Measurements from ENCODE around the gene CCDC157.

CCDC157 gene

DNA sequence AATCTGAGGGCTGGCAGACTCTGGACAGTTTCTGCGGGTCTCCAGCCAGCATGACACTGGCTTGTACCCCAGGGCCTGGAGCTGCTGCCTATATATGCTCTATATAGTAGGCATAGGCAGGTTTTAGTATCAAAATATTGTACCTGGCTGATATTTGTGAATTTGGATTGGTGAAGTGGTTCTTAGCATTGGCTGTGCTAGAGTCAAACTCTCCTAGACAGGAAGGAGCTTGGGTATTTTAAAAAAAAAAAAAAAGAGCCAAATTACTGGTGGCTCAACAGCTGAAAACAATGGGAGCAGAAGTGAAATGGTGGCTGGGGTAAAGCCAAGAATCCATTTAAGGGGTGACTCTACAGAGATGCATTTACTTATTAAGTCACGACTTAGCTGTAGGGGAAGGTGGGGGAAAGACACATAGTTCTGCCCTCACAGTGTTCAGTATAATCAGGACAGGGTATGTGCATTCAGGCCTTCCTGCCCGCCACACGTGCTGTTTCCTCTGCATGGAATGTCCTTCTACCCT, 57.8 kb downstream of the CCDC157 start:
- TF ChIP-seq, protein P1, sequence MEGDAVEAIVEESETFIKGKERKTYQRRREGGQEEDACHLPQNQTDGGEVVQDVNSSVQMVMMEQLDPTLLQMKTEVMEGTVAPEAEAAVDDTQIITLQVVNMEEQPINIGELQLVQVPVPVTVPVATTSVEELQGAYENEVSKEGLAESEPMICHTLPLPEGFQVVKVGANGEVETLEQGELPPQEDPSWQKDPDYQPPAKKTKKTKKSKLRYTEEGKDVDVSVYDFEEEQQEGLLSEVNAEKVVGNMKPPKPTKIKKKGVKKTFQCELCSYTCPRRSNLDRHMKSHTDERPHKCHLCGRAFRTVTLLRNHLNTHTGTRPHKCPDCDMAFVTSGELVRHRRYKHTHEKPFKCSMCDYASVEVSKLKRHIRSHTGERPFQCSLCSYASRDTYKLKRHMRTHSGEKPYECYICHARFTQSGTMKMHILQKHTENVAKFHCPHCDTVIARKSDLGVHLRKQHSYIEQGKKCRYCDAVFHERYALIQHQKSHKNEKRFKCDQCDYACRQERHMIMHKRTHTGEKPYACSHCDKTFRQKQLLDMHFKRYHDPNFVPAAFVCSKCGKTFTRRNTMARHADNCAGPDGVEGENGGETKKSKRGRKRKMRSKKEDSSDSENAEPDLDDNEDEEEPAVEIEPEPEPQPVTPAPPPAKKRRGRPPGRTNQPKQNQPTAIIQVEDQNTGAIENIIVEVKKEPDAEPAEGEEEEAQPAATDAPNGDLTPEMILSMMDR (conservative IDR thresholded peaks at IDR 0.05; ENCODE audit: low read depth, low read length): no peak
- no peak for DNase-seq (ENCODE audit: low read depth)
- no peak overlapping the region for H3K4me3 ChIP-seq (ENCODE audit: low read length)

DNA sequence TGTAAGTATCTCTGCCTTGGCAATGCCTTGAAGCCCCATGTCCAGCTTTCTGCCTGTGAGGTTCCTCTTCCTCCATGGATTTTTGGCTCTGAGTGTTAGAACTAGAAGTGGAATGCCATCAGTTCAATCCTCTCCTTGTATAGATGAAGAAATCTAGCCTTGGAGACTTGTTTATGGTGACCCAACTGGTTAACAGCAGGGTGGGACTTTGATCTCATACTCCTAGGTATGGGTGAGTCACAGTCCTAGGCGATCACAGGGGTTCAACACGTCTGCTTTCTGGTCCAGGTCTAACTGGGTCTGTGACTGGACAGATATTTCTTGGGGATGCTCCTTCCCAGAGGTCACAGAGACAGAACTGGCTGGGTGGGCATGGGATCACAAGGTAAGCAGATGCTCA, 59.6 kb downstream of the CCDC157 start:
- DNase-seq (ENCODE audit: low read depth): no peak
- TF ChIP-seq, protein P1 (conservative IDR thresholded peaks at IDR 0.05; ENCODE audit: low read depth, low read length): no peak
- H3K4me3 ChIP-seq (ENCODE audit: low read length): no peak overlapping the region

DNA sequence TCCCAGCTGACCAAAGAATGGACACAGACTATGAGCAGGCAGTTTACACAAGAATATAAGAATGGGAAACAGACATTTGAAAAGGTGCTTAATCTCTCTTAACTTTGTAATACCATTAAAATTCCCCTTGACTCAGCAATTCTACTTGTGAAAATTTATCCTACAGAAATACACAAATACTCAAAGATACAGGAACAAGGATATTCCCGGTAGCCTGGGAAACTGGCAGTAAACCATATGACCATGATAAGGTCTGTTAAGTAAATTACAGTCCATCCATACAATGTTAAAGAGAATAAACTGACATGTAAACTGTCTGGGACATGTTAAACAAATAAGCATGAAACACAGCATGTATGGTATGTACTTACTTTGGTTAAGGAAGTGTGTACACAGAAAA, 60.0 kb downstream of the CCDC157 start:
- DNase-seq (ENCODE audit: low read depth): no peak
- TF ChIP-seq, protein P1 (conservative IDR thresholded peaks at IDR 0.05; ENCODE audit: low read depth, low read length): no peak
- no peak overlapping the region for H3K4me3 ChIP-seq (ENCODE audit: low read length)

DNA sequence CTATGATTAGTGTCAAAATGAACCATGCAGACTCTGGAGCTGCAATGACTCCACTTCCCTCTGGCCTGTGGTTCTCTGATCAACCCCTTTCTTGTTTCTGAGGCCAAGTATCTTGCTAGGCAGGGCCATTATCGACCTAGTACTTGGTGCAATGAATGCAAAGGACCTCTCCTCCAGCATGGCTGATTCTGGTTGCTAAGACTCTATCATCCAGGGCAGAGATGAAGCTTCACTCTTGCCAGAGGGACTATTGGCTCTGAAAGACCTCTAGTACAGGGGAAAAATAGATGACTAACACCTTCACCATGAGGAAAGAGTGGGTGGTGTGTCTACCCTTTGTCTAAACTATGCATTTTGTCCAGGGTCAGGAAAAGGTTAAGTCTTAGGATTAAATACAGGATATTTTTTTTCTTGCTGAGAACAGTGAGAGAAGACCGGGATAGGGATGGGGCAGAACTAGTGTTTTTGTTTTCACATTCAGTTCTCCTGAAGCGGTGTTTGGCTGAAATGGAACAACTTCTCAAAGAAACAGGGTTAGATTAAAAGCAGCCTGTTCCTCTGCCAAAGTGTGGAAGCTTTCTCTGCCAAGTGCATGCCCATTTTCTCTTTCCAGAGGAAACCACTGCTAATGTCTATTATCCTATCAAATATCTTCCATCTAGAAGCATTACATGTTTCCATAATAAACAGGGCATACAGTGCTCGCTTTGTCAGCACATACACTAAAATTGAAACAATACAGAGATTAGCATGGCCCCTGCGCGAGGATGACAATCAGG, 63.7 kb downstream of the CCDC157 start:
- H3K4me3 ChIP-seq (ENCODE audit: low read length): no peak overlapping the region
- DNase-seq (ENCODE audit: low read depth): peak; percentile 90

DNA sequence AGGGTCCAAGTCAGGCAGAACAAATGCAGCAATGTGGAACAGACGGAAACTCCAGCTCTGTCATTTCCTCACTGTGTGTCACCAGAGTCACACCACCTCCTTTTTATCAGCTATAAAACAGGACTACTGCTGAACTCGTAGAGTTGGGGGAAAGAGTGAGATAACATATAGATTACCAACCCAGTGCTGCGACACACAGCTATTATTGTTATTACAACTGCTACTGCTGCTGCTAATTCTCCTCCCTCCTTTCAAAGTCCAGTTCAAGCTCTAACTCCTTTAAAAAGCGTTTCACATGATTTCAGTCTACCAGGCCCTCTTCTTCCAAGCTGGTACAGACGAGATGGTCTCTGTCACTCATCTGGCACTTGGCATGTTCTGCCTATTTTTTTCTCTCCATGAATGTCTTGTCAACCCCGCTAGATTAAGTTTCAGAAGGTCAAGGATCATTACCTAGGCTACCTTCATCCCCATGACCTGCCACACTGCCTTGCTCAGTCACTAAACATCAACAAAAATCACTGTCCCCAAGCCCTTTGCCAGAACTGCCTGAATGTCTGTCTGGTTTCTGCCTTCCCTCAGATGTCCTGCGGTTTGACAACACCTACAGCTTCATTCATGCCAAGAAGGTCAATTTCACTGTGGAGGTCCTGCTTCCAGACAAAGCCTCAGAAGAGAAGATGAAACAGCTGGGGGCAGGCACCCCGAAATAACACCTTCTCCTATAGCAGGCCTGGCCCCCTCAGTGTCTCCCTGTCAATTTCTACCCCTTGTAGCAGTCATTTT, 65.1 kb downstream of the CCDC157 start:
- TF ChIP-seq, protein P1 (conservative IDR thresholded peaks at IDR 0.05; ENCODE audit: low read depth, low read length): no peak

More for the DNA sequence above, 63.7 kb downstream of the CCDC157 start:
- TF ChIP-seq, protein P1 (conservative IDR thresholded peaks at IDR 0.05; ENCODE audit: low read depth, low read length): no peak

DNA sequence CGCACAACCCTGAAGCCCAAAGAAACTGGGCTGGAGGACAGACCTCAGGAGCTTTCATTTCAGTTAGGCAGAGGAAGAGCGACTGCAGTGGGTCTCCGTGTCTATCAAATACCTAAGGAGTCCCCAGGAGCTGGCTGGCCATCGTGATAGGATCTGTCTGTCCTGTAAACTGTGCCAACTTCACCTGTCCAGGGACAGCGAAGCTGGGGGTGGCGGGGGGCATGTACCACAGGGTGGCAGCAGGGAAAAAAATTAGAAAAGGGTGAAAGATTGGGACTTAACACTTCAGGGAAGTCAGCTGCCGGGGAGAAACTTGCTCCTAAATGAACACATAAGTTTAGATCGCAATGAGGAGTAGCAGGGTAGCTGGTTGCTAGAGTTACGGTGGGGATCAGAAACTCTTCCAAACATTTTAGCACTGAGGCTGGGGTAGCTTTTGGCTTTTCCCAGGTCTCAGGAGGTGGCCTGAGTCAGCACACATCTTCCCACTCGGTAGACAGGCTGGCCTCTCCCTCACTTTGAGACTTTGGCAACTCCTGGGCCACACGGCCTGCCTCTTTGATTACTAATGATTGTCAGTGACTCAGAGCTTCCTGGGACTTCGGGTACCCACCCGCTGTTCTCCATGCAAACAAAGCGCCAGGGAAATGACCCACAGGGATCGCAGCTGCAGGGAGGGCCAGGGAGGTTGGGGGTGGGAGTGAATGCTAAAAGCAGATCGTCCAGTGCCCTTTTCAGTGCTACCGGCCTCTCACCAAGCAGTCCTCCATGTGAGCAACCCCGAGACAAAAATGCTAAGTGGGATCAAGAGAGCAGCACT, 65.9 kb downstream of the CCDC157 start:
- TF ChIP-seq, protein P1 (conservative IDR thresholded peaks at IDR 0.05; ENCODE audit: low read depth, low read length): no peak
- DNase-seq (ENCODE audit: low read depth): peak; percentile 78
- H3K4me3 ChIP-seq (ENCODE audit: low read length): peak overlapping the region; percentile 42

More for the DNA sequence above, 65.1 kb downstream of the CCDC157 start:
- no peak overlapping the region for H3K4me3 ChIP-seq (ENCODE audit: low read length)
- DNase-seq (ENCODE audit: low read depth): no peak
